Vagina (tissue), 2 donors: Measurements from ENCODE around the gene EME1. TPM values are rescaled to one million over a fixed set of nuclear protein-coding genes. Genes with fewer than 3 reads are reported as not detected.
"Not testable (repeated sequence)": the region's sequence is repeated elsewhere in the genome, so short reads cannot be mapped to it uniquely, and the experiment has no call there.

Experiments used
- DNase-seq, 2 donors: peaks; one replicate each; pipeline ENCODE4 v3.0.0-alpha.2; 2017; ENCODE audit errors: extremely low spot score in 2 of 2
- H3K27ac ChIP-seq: fragments of 200-600 bp; sonication (generic); one replicate; pipeline ENCODE4 v1.5.1; 2019
- H3K27me3 ChIP-seq: fragments of 200-600 bp; sonication (generic); one replicate; pipeline ENCODE4 v1.5.1; 2019
- H3K36me3 ChIP-seq, 2 donors: fragments of 200-600 bp; sonication (generic); one replicate each; pipeline ENCODE4 v1.5.1; 2017 to 2019
- H3K4me1 ChIP-seq: fragments of 200-600 bp; sonication (generic); one replicate; pipeline ENCODE4 v1.5.1; 2019
- H3K4me3 ChIP-seq, 2 donors: fragments of 200-600 bp; sonication (generic); 1 replicate in 1 of 2; 2 replicates in 1 of 2; pipeline ENCODE4 v1.5.1; 2016 to 2019
- H3K9me3 ChIP-seq: fragments of 200-600 bp; sonication (generic); one replicate; pipeline ENCODE4 v1.5.1; 2019
- CTCF ChIP-seq, 3 experiments: fragments of 450-650 bp in 2 of 3; fragments of 200-600 bp in 1 of 3; sonication (generic) in 1 of 3; IDR thresholded peaks; one replicate each; pipeline ENCODE4 v1.5.1; 2017 to 2019; ENCODE audit warnings: antibody characterized with exemption in 3 of 3, mild to moderate bottlenecking in 2 of 3, moderate library complexity in 2 of 3
- POLR2A ChIP-seq, 2 donors: fragments of 450-650 bp; IDR thresholded peaks; one replicate each; pipeline ENCODE4 v1.6.1; 2017; ENCODE audit warnings: antibody characterized with exemption in 2 of 2, mild to moderate bottlenecking in 2 of 2, moderate library complexity in 2 of 2
- POLR2AphosphoS5 ChIP-seq, 2 donors: sonication (generic); formaldehyde crosslinking; IDR thresholded peaks; one replicate each; pipeline ENCODE4 v1.9.0; 2017; ENCODE audit warnings: antibody characterized with exemption in 2 of 2, mild to moderate bottlenecking in 2 of 2, low read depth in 1 of 2; ENCODE audit not compliant: insufficient read depth in 1 of 2
- intact Hi-C: fragments of 100-400 bp; cut with DNase I; formaldehyde crosslinking; loops from one replicate; pipeline ENCODE4 v1.15.1; 2023
- small RNA-seq: library from RNA; depleted of rRNA; stranded (forward); fragments of <200 nt; gene quantifications from one replicate; pipeline ENCODE3, GENCODE V24; 2016
- total RNA-seq: library from RNA; depleted of rRNA; stranded (reverse); fragments of >200 nt; gene quantifications from one replicate; pipeline ENCODE4 v1.2.3, GENCODE V29; 2016

EME1 gene
- total RNA-seq, 1 donor from 2014 or later, result 2.9 TPM

GRCh38 chr17:50426814-50427787 lies 54.1 kb downstream of the EME1 start:
- intact Hi-C loops, result no loop called here
- no peak for DNase-seq
- H3K4me1 ChIP-seq, result peaks cover 63% of the 10 kb centered on the region

GRCh38 chr17:50428126-50428525 lies 55.1 kb downstream of the EME1 start:
- H3K36me3 ChIP-seq, H3K27me3 ChIP-seq, DNase-seq, H3K9me3 ChIP-seq, intact Hi-C loops, H3K4me3 ChIP-seq: not testable (repeated sequence)
- Histone ChIP-seq H3K4me1 (peaks cover 61% of the 10 kb centered on the region), H3K27ac (peak overlapping the region; percentile 89)

More at GRCh38 chr17:50426814-50427787, 54.1 kb downstream of the EME1 start:
- H3K27ac ChIP-seq, result peak overlapping the region; percentile 89
- no peak for TF ChIP-seq POLR2AphosphoS5 (IDR thresholded peaks at IDR 0.05; ENCODE audit: insufficient read depth in 1 of 2, low read depth in 1 of 2)
- TF ChIP-seq POLR2A (IDR thresholded peaks at IDR 0.05), result no peak
- no peak for TF ChIP-seq CTCF (IDR thresholded peaks at IDR 0.05)
- H3K36me3 ChIP-seq, result no peaks in the 10 kb centered on the region
- no peaks in the 10 kb centered on the region for H3K9me3 ChIP-seq
- H3K4me3 ChIP-seq, result peak overlapping the region; percentile 72
- no peaks in the 10 kb centered on the region for H3K27me3 ChIP-seq

- peaks cover 56% of the 10 kb centered on the region for H3K4me1 ChIP-seq
- TF ChIP-seq CTCF (IDR thresholded peaks at IDR 0.05), result no peak
- TF ChIP-seq POLR2A (IDR thresholded peaks at IDR 0.05), result no peak
- TF ChIP-seq POLR2AphosphoS5 (IDR thresholded peaks at IDR 0.05; ENCODE audit: insufficient read depth in 1 of 2, low read depth in 1 of 2), result peak in 1 of 2 donors; percentile 48
- no peaks in the 10 kb centered on the region for H3K9me3 ChIP-seq
- peak overlapping the region; percentile 58 for H3K27ac ChIP-seq
- intact Hi-C loops, result no loop called here
- no peak for DNase-seq
- H3K36me3 ChIP-seq, result no peaks in the 10 kb centered on the region
- no peaks in the 10 kb centered on the region for H3K27me3 ChIP-seq
- no peak overlapping the region for H3K4me3 ChIP-seq
Observed at GRCh38 chr17:50428831-50429424, 55.9 kb downstream of the EME1 start.

GRCh38 chr17:50429793-50430192 lies 56.8 kb downstream of the EME1 start:
- intact Hi-C loops, result no loop called here
- H3K27ac ChIP-seq, result peak overlapping the region; percentile 58

More at GRCh38 chr17:50429793-50430192, 56.8 kb downstream of the EME1 start:
- TF ChIP-seq CTCF (IDR thresholded peaks at IDR 0.05), result no peak
- no peak for TF ChIP-seq POLR2A (IDR thresholded peaks at IDR 0.05)
- TF ChIP-seq POLR2AphosphoS5 (IDR thresholded peaks at IDR 0.05; ENCODE audit: insufficient read depth in 1 of 2, low read depth in 1 of 2), result no peak
- no peak for DNase-seq
- Histone ChIP-seq H3K4me3 (no peak overlapping the region), H3K36me3 (no peaks in the 10 kb centered on the region), H3K4me1 (peaks cover 48% of the 10 kb centered on the region), H3K27me3 (no peaks in the 10 kb centered on the region), H3K9me3 (no peaks in the 10 kb centered on the region)

Small RNAs within 50 kb of the gene (small RNA-seq; reads per million reads assigned to genes)
- not detected for gene RF00019

Other genes starting within 250 kb of the EME1 start
- gene SAMD14, start 243.1 kb upstream of the EME1 start, total RNA-seq, result 4.4 TPM
- gene PPP1R9B, start 222.6 kb upstream of the EME1 start, total RNA-seq, result 37.6 TPM
- gene SGCA, start 207.2 kb upstream of the EME1 start, total RNA-seq, result 2.2 TPM
- 171 TPM for gene COL1A1, start 171.6 kb upstream of the EME1 start, total RNA-seq
- gene TMEM92, start 98.8 kb upstream of the EME1 start, total RNA-seq, result 0.74 TPM
- 30.4 TPM for gene XYLT2, start 27.1 kb upstream of the EME1 start, total RNA-seq
- gene MRPL27, start within 50 bp of the EME1 start, total RNA-seq, result 41.7 TPM
- 49.6 TPM for gene LRRC59, start 24.3 kb downstream of the EME1 start, total RNA-seq
- gene ACSF2, start 53.0 kb downstream of the EME1 start, total RNA-seq, result 56.0 TPM
- not detected for gene CHAD, start 95.7 kb downstream of the EME1 start, total RNA-seq
- 37.3 TPM for gene RSAD1, start 105.6 kb downstream of the EME1 start, total RNA-seq
- gene MYCBPAP, start 135.2 kb downstream of the EME1 start, total RNA-seq, result not detected
- 21.9 TPM for gene EPN3, start 159.5 kb downstream of the EME1 start, total RNA-seq
- 73.4 TPM for gene SPATA20, start 173.9 kb downstream of the EME1 start, total RNA-seq
- 4.9 TPM for gene CACNA1G, start 187.5 kb downstream of the EME1 start, total RNA-seq